Measurements from ENCODE around the gene TAGLN3.
A peak's percentile ranks its signal among the peaks of the same experiment; 100 is the strongest.

The TAGLN3 gene

DNA sequence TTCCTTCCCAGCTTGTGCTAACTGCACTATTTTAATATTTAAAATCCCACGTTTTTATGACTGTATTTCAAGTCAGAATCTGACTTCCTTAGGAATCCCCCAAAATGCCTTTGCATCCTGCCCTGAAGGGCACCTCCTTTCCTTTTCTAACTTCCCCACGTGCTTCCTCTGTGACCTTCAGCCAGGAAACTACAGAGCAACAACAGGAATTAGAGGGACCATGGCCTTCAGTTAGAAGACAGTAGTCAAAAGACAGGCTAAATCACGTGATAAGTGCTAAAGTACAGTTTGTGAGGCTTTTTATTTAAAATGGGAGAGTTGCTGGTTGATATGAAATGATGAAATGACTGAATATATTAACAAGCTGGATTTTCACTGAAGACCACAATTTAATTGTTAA, 31.7 kb upstream of the TAGLN3 start:
- TF ChIP-seq, protein P1, sequence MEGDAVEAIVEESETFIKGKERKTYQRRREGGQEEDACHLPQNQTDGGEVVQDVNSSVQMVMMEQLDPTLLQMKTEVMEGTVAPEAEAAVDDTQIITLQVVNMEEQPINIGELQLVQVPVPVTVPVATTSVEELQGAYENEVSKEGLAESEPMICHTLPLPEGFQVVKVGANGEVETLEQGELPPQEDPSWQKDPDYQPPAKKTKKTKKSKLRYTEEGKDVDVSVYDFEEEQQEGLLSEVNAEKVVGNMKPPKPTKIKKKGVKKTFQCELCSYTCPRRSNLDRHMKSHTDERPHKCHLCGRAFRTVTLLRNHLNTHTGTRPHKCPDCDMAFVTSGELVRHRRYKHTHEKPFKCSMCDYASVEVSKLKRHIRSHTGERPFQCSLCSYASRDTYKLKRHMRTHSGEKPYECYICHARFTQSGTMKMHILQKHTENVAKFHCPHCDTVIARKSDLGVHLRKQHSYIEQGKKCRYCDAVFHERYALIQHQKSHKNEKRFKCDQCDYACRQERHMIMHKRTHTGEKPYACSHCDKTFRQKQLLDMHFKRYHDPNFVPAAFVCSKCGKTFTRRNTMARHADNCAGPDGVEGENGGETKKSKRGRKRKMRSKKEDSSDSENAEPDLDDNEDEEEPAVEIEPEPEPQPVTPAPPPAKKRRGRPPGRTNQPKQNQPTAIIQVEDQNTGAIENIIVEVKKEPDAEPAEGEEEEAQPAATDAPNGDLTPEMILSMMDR (IDR thresholded peaks at IDR 0.05; ENCODE audit: borderline replicate concordance, control extremely low read depth, extremely low read depth, insufficient read depth, missing control alignments): no peak
- DNase-seq (ENCODE audit: low spot score): no peak
- in situ Hi-C loops (cut with MboI; ENCODE audit: low sequenced_read_pairs, unreplicated experiment): no loop called here

DNA sequence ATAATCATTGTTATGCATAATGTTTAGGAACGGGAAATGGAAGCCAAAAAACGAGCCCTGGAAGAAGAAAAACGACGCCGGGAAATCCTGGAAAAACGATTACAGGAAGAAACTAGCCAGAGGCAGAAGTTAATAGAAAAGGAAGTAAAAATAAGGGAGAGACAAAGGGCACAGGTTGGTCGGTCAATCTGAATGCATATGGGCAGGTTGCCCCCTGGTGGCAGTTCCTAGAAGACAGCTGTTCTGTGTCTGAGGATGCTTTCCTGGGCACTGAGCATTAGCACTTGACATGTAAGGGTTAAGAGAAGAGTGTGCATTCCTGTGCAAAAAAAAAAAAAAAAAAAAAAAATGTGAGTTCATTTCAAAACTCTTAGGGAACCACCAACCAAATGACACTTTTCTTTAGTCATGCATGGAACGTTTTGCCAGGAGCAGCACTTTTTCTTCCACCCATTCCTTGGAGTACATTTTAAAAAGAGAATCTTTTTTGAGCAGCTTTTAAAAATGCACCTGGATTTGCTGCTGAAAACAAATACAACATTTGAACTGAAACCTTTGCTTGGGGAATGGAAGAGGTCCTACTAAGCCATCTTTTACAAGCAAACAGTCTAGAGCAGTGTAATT, 31.0 kb upstream of the TAGLN3 start:
- peak; percentile 37 for DNase-seq (ENCODE audit: low spot score)
- in situ Hi-C loops (cut with MboI; ENCODE audit: low sequenced_read_pairs, unreplicated experiment): no loop called here
- TF ChIP-seq, protein P1 (IDR thresholded peaks at IDR 0.05; ENCODE audit: borderline replicate concordance, control extremely low read depth, extremely low read depth, insufficient read depth, missing control alignments): peak; percentile 76

DNA sequence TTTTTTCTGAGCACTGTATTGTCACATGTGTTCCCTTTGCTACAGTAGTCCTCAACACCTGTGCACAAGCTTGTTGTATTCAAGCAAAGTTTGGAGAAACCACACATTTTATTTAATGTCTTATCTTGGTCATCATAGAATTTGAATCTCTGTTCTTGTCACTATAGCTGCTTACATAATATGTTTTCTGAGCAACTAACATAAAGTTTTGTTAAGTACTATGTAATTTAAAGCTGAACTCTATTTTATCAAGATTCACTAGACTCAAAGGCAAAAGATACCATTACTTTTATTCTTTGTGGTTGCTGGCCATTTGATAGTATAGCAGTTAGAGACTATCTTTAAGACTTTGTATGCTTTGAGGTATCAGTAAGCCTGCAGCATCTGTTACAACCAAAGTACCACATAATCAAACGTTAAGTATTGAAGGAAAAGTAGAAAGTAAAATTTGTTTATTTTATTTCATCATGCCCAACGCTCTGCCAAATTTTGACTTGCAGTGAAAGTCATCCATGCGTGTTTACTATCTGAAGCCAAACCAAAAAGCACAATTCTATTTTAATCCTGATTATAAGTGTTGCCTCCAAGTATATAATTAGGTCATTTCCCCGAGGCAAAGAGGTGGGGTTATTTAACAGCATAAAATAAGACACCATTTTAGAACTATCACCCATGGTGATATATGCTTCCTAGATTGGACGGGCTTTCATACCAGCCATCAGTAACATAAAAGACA, 30.2 kb upstream of the TAGLN3 start:
- TF ChIP-seq, protein P1 (IDR thresholded peaks at IDR 0.05; ENCODE audit: borderline replicate concordance, control extremely low read depth, extremely low read depth, insufficient read depth, missing control alignments): no peak
- DNase-seq (ENCODE audit: low spot score): no peak
- in situ Hi-C loops (cut with MboI; ENCODE audit: low sequenced_read_pairs, unreplicated experiment): no loop called here

DNA sequence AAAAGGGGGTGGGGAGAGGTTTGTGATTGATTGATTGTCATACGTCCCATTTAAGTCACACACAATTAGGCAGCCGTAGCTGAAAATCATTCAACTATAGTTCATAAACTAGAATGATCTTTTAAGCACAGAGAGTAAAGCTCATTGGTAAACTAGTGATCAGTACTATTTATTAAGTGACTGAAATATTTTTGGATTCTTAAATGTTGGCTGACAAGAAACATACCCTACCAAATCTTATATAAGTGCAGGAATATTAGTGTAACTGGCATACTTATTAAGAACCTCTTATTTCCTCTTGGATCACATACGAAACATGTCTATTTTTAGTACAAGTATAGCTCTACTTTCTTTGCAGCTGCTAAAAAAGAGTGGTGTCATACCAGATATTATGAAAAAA, 28.3 kb upstream of the TAGLN3 start:
- no peak for DNase-seq (ENCODE audit: low spot score)
- in situ Hi-C loops (cut with MboI; ENCODE audit: low sequenced_read_pairs, unreplicated experiment): loop anchor here (5.0 kb wide), 1 partner anchor 253 kb away; no protein-coding TSS in a partner anchor
- TF ChIP-seq, protein P1 (IDR thresholded peaks at IDR 0.05; ENCODE audit: borderline replicate concordance, control extremely low read depth, extremely low read depth, insufficient read depth, missing control alignments): no peak

DNA sequence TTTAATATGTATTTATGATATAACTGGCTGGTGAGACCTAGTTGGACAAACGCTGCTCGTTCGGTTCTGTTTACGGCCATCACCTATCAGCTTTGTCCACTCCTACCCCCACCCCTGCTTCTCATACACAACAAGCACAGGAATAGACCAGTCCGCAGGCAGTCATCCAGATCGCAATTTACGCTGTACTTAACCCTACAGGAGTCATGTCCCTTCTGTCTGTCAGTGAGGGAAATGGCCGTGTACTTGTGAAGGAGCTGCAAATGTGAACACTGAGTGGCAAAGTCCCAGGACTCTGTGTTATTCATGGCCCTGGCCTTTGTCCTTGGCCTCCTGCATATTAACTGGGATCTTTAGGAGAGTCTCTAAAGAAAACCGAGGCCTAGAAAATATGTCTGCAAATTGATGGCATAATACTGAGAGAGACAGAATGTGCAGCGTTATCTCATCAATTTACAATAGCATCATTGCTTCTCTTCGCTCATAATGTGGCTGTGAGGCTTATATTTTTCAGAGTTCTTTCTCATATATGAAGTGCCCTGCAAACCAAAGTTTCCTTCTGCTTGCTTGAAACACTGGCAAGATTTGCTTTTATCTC, 27.1 kb upstream of the TAGLN3 start:
- in situ Hi-C loops (cut with MboI; ENCODE audit: low sequenced_read_pairs, unreplicated experiment): loop anchor here (5.0 kb wide), 1 partner anchor 254 kb away; no protein-coding TSS in a partner anchor
- TF ChIP-seq, protein P1 (IDR thresholded peaks at IDR 0.05; ENCODE audit: borderline replicate concordance, control extremely low read depth, extremely low read depth, insufficient read depth, missing control alignments): no peak
- DNase-seq (ENCODE audit: low spot score): no peak

DNA sequence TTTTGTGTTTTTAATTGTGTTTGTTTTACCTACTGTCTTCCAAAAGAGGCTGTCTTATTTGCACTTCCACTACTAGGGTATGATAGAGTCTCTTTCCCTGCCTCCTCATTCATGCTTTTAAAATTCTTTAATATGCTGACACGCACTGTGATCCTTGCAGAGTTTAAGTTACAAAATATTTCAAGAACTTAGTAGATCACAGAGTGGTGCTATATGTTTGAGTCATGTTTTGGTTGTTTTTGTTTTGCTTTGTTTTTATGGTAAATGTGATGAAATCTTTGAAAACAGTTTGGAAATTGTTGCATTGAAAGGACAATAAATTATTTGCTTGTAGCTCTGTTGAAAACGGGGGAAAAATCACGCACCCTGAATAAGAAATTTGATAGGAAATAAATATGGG, 25.8 kb upstream of the TAGLN3 start:
- DNase-seq (ENCODE audit: low spot score): no peak
- TF ChIP-seq, protein P1 (IDR thresholded peaks at IDR 0.05; ENCODE audit: borderline replicate concordance, control extremely low read depth, extremely low read depth, insufficient read depth, missing control alignments): no peak
- in situ Hi-C loops (cut with MboI; ENCODE audit: low sequenced_read_pairs, unreplicated experiment): loop anchor here (5.0 kb wide), 1 partner anchor 256 kb away; no protein-coding TSS in a partner anchor

Data from GM13976 (cell line).